Measurements from ENCODE around the gene STK39.

The STK39 gene

DNA sequence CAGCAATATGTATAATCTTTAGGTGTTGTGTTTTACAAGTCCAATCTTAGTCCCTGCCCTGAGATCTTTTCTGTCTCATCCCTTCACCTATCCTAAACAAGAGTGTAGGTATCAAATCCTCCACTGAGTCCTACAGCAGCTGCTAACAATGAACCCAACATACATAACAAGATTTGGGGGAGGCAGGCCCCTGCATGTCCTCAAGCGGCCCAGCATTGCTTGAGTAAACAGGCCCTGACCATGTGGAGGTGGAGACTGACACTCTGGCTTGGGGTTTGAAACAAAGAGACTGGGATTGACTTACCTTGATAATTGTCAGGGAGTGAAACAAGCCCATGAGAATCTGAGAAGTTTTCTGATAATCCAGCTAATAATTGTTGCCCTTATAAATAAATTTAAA, 213.4 kb downstream of the STK39 start:
- DNase-seq, result no peak

DNA sequence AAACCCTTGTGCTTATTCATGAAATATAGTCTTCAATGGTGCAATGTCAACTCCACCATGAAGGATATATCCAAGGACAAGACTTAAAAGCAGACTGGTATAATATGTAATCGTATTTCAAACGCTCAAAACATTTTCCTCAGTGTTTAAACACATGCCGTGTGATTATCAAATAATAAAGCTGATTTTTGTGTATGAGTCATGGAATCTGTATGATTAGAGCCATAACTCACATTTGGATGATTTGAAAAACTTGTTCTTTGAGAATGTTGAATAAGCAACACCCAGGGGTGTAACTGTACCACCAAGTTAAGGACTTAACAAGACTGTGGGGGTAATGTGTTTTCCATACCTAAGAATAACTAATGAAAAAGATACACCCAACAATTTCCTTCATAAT, 215.3 kb downstream of the STK39 start:
- DNase-seq, result no peak

DNA sequence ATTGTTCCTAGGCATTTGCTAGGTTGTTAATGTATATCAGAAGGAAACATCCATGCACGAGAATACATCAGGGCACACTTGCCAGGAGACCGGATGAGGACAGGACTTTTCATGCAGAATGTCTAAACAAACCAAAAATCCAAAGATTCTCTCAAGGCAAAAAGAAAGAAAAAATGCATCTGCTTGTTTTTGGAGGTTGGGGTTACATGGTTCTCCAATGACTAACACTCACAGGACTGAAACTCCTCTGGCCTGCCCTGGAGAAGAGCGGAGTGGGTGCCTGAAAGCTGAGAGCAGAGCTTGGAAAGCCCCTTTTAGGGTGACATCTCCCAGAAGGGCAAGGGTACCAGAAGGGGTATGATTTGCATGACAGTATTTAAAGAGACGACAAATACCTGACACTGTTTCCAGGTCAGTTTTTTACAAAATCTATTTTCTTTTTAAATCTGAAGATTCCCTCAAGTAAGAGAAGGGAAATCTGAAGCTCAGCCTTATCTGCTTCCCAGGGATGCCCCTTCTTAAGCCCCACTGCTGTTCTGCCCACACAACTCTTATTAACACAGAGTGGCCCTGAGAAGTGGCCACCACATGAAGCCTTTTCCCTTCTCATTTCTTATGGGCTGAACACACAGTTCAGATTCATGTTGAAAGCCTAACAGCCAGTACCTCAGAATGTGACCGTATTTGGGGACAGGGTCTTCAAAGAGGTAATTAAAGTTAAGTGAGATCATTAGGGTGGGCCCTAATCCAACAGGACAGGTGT, 216.4 kb downstream of the STK39 start:
- DNase-seq, result no peak

DNA sequence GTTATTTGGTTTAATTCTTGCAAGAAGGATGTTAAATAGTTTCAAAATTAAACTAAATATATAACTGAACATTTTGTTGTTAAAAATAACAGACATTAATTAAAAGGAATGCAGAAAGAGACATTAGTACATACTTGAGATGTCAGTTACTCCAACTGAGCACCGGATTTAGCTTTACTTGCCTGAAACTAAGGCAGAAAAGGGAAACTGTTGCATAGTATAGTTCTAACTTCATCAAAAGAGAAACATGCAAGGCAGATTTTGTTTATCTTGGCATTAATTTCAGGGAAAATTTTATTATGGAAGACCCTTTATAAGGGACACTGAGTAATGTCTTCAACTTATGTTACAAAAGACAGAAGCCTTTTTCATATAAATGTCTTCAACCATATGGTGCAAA, 218.3 kb downstream of the STK39 start:
- no peak for DNase-seq

DNA sequence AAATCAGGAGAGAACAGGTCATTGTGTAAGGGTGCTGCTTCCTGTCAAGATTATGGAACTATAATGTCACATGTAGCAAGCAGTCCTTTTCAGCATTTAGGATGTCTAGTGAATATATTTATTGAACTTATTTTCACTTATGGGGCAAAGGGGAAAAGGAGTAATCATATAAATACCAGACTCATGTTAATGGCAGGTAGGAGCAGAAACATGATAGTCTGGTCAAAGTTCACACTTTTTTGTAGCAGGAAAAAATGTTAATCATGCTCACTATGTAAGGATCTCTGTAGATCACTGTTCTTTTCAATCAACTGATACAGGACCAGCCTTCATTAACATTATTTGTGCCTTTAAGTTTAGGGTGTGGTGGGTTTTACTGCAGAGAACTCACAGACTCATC, 219.0 kb downstream of the STK39 start:
- no peak for DNase-seq

DNA sequence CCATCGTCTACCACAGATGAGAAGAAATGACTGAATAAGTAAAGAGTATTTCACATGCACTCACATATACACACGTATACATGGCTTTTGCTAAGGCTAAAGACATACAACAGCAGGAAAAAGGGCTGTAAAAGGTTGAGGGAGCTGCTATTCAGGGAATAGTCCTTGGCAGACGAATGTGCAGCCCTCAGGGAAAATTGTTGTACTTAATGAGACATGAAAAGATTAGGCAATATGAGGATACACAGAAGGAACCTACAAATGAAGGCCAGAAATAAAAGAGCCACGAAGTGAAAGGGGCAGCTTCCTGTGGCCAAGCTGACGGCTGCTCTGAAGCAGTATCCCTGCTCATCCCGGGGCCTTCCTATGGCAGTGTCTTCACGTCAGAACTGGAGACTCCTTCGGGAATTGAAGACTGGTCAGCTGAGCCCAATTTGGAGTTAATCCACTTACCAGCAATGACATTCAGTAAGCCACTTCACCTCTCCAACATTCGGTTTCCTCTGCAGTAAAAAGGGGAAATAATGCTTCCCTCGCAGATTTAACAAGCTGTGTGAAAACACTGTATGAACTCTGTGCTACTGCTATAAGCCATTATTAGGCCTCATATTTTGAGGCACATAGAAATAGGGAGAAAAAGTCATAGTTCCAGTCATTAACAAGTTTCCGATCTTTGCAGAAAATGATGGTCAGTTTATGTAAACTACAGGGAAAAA, 221.8 kb downstream of the STK39 start:
- DNase-seq, result no peak

DNA sequence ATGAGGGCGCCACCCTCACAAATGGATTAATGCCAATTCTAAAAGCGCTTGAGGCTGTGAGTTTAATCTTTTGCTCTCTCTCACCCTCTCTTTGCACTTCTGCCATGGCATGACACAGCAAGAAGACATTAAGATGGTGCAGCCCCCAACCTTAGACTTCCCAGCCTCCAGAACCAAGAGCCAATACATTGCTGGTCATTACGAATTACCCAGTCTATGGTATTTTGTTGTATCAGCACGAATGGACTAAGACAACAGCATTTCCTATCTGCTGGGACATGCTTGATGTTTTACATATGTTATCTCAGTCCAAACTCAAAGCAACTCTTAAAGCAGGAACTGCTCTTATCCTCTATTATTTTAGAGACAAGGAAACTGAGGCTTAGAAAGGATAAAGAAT, 222.9 kb downstream of the STK39 start:
- DNase-seq, result no peak

DNA sequence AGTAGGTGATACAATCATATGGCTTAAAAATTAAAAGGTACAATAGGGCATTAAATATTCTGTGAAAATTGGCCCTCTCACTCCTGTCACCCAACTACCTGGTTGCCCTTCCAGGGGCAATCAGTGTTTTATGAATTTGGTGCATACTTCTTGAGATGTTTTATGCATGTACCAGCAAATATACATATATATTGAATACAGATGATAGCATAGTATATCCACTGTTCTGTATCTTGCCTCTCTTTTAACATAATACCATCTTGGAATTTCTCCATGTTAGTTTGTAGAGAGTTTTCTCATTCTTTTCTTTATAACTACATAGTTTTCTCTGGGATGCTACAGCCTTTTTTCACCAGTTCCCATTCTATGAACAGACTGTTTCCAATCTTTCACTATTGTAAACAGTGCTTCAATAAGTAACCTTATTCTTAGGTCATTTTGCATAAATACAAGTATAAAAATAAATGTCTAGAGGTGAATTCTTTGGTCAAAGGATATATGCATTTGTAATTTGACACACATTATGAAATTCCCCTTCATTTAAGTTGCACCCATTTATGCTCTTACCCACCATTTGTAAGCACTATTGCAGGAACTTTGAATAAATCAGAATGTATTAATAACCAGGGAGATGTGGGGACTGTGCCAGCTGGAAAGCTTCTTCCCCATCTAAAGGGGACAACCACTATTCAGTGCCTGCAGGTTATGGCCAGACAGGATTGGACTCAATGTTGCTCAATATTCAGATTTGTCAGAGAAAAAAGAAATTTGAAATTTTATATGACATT, 225.4 kb downstream of the STK39 start:
- no peak for DNase-seq

DNA sequence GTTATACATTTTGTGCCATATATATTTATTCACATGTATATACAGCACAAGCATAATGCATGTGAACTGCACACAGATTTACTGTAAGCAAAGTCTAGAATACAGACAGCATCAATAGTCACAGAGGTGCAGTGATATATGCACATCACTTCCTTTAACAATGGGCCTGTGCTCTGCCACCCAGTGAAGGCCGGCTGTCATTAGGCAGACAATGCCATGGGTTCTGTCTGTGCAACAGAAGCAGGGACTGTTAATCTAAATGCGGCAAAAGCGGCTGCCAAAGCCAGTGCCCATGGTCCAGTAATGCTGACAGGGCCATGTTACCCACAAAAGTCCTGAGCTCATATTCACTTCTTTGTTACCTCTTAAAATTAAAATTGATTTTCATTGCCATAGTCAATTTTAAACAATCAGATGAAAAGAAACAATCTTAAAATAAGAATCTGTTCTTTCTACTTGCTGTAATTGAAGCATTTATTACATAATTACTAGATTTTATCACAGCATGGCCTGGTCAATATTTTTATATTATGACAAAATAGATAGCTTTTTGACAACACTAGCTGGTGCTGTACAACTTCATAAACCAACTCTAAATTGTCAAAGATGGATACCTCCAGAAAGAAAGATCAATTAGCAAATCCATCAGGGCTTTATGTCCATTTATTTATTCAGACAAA, 232.0 kb downstream of the STK39 start:
- DNase-seq, result no peak

DNA sequence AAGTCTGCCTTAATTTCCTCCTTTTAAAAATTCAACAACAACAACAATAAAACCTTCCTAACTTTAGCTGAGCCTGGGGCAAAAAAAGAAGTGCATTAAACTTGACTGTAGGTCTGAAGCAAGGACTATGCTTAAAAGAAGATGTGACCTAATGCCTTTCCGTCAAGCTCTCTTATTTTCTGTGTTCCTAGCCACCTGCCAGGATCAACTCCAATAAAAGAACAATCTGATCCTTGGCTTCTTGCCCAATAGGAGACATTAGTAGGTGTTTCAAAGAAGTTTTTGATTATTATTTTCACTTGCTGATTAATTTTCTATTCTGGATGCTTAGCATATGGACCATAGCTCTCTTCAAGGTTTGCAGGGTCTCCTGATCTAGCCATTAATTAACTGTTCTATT, 237.5 kb downstream of the STK39 start:
- DNase-seq, result no peak

DNA sequence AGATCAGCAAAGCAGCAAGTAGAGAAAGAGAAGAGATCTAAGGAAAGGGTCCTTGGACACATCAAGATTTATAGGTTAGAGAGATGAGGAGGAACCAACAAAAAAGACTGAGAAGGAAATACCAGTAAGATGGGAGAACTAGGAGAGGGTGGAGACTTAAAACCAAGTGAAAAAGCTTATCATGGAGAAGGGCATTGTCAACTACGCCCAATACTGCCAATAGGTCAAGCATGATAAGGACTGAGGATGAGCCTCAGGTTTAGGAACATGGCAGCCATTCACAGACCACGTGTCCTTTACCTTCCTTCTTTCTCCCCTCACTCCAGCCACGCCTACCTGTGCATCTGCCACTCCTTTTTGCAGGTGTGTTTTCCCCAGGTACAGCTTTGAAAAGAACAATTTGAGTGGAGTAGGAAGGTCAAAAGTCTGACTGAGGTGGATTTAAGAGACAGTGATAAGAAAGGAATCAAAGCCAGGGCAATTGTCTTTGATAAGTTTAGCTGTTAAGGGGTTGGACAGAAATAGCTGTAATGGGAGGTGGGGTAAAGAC, 238.7 kb downstream of the STK39 start:
- DNase-seq, result no peak

DNA sequence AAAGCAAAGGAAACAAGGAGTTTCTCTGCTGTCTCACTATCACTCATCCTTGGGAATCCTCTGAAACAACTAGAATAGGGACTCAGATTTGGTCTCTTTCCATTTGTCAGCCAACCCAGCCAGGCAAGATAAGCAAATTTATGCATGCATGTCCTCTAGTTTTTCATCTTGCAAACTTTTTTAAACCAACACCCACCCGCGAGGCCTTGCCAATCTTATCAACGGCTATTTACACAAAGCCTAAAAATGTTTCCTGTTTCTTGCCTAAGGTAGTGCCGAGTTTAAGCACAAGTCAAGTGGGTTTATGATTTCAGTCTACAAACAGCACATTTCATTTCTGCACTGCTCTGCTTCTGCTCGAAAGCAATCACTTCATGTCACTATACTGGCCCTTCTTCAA, 240.9 kb downstream of the STK39 start:
- DNase-seq, result no peak

DNA sequence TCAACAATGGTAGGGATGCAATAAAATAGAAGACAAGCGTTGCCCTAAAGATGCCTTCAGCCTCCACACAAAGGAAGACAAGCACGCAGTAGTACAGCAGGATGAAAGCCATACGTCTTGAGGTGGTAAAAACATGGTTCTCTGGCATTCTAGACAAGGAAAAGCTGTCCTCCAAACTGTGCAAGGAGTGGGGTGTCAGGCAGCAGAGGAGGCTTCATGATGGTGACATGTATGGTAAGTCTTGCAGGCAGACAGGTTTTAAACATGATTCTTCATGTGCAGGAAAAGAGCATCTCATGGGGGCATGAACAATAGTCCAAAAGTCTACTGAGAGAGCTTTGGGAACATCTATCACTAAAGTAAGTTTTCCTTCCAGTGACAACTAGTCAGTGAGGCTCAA, 241.8 kb downstream of the STK39 start:
- no peak for DNase-seq

DNA sequence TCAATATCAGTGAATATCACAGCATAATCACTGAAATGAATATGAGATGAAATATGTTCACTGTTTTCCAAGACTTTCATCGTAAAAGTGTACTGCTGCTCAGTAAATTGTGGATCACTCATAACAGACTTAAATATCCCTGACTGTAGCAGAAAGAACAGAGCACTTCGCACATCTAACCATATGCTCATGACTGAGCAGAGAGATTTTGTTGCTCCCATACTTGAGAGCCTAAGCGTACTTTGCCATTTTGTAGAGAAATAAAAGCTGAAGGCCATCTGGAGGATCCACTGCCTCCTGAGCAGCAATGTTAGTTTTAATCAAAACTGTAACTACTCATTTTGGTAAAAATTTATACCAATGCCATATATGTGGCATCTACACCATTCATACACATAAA, 243.5 kb downstream of the STK39 start:
- DNase-seq, result no peak

DNA sequence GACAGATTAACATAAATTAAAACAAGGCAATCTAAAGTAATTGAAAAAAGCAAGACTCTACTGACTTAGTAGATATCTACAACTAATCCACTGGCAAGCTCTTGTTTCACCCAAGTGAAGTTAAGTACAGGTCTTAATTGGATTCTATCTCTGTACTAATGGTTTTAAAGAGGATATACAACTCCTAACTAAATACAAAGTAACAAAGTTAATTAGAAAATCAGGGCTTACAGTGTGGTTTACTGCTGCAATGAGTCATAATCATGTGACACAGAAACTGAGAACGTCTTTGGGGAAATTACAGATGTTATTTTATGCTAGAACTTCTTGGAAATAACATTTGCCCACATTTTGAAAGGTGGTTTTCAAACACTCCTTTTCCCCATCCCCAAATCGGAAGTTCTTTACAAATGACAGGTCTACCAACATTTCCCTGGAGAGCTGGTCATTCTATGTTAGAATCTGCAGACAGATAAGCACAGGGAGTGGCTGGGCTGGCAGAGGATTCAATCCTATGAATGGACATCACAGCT, 245.3 kb downstream of the STK39 start:
- DNase-seq, result no peak

DNA sequence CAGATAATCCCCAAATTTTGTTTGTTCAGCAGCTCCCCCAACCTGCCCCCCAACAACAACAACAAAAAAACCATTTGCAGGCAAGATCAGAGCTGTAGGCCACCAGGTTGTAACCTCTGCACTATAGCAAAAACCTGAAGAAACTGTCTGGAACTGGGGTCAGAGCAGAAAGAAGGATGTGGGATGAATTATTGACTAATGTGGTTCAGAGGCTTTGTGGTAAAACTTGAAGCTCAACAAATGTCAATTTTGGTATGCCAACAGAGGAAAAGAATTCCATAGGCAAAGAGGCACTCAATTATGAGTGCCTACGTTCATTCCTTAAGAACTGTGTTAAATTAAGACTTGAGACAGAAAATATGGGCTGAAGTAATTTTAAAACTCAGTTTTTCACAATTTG, 255.1 kb downstream of the STK39 start:
- no peak for DNase-seq

DNA sequence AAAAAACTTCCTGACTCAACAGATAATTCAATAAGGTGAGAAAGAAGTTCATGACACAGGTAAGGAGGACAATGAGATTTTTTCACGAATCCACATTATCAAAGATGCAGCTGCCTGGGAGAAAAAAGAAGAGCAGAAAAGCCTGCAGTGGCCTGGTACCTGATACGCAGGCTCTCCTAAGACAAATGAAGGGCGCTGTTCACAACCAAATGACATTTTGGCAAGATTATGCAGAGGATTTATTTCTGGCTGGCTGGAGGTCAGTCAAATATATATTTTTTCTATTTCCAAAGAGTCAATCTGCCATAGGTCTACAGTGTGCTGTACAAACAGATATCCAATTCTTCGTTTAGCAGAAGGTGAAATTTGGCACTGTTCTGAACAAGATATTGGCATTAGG, 257.3 kb downstream of the STK39 start:
- DNase-seq, result no peak

DNA sequence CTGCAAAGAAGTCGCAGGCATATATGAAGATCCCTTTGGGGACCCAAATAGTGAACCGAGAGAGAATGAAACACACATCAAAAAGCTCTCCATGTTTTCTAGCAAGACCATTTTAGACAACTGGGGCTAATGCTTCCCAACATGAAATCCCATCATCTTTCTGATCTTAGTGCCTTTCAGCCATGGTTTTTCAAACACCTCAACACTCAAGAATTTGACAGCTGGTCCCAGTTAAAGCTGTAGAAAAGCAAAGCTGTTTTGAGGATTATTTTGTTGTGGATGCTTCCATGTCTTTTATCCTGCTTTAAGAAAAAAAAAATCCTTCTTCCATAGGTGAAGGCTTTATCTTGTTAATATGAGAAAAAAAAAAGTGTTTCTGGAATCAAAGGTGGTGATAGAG, 259.1 kb downstream of the STK39 start:
- DNase-seq, result no peak

DNA sequence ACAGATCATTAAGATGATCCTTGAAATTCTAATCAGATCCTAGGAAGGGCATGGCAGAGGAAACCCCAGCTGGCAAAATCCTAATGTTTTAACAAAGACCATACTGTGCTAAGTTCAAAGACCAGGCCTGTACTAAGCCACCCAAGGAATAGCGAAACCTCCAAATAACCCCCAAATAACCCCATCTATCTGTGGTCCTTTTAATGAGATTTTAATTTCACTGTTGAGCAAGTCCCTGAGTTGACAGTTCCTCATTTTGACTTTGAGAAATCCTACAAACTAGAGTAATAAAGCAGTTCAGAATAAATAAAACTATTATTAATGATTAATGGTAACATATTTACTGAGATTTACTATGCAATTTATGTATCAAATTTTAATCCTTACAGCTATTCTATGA, 259.8 kb downstream of the STK39 start:
- no peak for DNase-seq

DNA sequence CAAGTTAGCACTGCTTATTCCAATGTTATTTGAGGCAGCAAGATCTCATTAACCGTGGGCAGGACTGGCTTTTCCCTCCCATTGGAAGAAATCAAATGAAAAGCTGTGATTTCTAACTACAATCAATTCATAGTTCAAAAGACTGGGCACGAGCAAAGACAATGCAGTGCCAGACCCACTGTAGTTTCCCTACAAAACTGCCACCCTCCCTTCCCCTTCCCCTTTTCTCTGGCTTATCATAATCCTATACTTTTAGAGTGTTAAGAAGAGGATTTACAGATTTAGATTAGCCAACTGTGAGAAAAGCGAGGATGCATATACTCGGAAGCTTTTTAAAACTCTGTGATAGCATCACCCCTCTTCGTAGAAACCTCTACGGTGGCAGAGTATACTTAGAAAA, 260.4 kb downstream of the STK39 start:
- no peak for DNase-seq

DNA sequence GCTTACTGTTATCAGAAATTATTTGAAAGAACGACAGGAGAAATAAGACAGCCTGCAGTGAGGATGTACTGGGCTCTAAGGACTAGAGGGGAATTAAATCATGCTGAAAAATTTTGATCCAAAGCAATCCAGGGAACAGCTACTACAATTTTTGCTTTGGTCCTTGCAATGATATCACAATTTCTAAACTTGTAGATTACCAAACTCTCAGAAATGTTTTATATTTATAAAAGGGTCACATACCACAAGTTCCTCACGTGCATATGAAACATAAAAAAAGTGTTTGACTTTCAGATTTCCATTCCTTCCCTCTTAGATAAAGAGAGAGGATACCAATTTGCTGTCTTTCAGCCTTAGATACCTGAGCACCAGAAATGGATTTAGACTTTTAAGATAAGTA, 261.2 kb downstream of the STK39 start:
- no peak for DNase-seq

DNA sequence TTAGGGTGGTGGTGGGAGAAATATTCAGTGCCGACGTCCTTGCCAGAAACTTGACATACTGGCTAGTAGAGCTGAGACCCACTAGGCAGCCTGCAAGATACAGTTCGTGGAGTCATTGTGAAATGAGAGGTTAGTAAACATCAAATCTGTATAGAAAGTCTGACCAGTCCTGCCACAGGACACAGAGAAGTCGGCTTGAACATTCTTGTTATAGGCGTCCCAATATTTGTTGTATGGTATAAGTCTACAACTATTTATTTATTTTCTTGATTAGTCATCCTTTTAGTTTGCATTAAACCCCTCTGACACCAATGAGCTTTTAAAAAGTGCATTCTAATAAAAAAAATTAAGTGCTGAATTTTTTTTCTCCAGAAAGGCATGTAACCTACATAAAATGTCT, 265.4 kb downstream of the STK39 start:
- DNase-seq, result no peak

DNA sequence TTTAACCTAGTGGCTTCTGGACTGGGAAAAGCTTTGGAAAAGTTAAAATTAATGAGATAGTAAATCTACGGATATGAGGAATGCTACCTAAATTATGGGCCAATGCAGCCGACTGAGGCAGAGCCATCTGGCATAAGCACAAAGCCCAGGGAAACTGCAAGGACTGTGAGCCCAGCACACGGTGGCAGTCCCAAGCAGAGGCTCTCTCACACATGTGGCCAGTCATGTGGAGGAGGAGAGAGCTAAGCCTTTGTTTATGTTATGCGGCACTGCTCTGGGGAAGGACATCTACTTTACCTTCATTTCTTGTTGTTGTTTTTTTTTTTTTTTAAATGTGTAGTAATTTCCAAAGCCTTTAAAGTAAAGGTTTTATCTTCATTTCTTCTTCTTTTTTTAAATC, 267.0 kb downstream of the STK39 start:
- no peak for DNase-seq
